ENCODE data around the gene NYAP2. TPM values are rescaled to one million over a fixed set of nuclear protein-coding genes. Genes with fewer than 3 reads are reported as not detected.

Gene NYAP2
- total RNA-seq, 4 donors from 2014 or later: 0.09 to 0.61 (median 0.18) TPM; not detected in 1

DNA sequence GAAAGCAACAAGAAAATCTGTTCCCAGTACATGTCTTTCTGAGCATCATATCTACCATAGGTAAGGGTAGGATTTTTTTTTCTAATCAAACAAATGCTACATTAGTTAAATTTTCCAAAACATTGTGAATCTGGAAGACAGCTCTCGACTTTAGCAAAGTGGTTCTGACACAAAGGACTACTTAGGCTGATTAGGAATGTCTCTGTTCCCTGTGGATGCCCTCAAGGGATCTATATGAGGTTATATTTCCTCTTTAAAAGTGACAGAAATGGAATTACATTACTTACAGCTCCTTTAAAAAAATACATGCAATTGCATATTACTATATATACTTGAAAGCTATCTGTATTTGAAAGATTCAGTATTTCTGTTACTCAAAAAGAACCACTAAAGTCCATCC lies 15.4 kb downstream of the NYAP2 start:
- no peak overlapping the region for H3K4me3 ChIP-seq
- TF ChIP-seq POLR2A (IDR thresholded peaks at IDR 0.05): no peak
- TF ChIP-seq, protein P1, sequence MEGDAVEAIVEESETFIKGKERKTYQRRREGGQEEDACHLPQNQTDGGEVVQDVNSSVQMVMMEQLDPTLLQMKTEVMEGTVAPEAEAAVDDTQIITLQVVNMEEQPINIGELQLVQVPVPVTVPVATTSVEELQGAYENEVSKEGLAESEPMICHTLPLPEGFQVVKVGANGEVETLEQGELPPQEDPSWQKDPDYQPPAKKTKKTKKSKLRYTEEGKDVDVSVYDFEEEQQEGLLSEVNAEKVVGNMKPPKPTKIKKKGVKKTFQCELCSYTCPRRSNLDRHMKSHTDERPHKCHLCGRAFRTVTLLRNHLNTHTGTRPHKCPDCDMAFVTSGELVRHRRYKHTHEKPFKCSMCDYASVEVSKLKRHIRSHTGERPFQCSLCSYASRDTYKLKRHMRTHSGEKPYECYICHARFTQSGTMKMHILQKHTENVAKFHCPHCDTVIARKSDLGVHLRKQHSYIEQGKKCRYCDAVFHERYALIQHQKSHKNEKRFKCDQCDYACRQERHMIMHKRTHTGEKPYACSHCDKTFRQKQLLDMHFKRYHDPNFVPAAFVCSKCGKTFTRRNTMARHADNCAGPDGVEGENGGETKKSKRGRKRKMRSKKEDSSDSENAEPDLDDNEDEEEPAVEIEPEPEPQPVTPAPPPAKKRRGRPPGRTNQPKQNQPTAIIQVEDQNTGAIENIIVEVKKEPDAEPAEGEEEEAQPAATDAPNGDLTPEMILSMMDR (IDR thresholded peaks at IDR 0.05): no peak
- no peaks in the 10 kb centered on the region for H3K9me3 ChIP-seq
- H3K4me1 ChIP-seq: no peaks in the 10 kb centered on the region
- 46 to 52% methylated on average over 1 of the region's 1 CpG for WGBS, 2 donors
- intact Hi-C loops (cut with DNase I): no loop called here
- no peak overlapping the region for H3K27ac ChIP-seq
- H3K36me3 ChIP-seq: no peaks in the 10 kb centered on the region
- H3K27me3 ChIP-seq: no peaks in the 10 kb centered on the region
- no peak for DNase-seq

DNA sequence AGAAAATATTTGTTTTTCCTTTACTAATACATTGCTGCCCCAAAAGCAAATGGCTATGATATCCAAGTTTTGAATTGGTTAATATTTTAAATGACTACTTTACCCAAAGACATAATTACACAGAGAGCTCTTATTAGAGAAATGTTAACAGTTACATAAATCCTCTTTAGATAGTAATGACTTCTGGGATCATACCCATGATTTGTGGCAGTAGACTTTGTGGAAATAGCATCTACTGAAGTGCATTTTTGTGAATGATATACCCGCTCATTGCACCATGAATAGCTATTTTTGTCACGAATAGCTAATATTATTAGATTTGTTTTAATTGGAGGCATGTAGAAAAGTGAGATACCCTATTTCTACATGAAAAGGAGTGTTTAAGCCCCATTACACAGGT lies 15.8 kb downstream of the NYAP2 start:
- intact Hi-C loops (cut with DNase I): no loop called here
- no peak for TF ChIP-seq POLR2A (IDR thresholded peaks at IDR 0.05)
- TF ChIP-seq, protein P1 (IDR thresholded peaks at IDR 0.05): no peak
- Histone ChIP-seq H3K9me3 (no peaks in the 10 kb centered on the region), H3K4me3 (no peak overlapping the region), H3K4me1 (no peaks in the 10 kb centered on the region), H3K27me3 (no peaks in the 10 kb centered on the region), H3K27ac (no peak overlapping the region), H3K36me3 (no peaks in the 10 kb centered on the region)
- no peak for DNase-seq
- WGBS, 2 donors: 87 to 88% methylated on average over 2 of the region's 2 CpGs

DNA sequence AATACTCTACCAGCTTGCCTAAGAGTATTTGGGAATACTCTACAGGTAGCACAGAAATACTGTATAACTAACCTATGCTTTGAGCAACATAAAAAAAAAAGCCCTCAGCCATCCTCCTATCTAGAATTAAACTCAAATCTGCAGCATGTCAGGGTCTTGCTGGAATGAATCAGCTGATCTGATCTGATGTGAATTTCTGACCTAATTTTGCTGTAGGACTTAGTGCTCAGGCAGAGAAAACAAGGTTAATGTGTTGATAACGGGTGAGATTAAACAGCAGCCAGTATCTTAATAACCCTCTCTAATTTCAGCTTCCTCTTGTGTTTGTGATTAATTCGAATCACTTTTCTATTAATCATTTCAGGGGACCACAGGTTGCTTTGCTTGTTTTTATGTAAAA lies 16.3 kb downstream of the NYAP2 start:
- no peak overlapping the region for H3K4me3 ChIP-seq
- 66 to 72% methylated on average over 2 of the region's 2 CpGs for WGBS, 2 donors
- TF ChIP-seq, protein P1 (IDR thresholded peaks at IDR 0.05): no peak
- no peak for TF ChIP-seq POLR2A (IDR thresholded peaks at IDR 0.05)
- no peaks in the 10 kb centered on the region for H3K9me3 ChIP-seq
- H3K36me3 ChIP-seq: no peaks in the 10 kb centered on the region
- no peaks in the 10 kb centered on the region for H3K27me3 ChIP-seq
- no peak for DNase-seq
- no peak overlapping the region for H3K27ac ChIP-seq
- no peaks in the 10 kb centered on the region for H3K4me1 ChIP-seq
- intact Hi-C loops (cut with DNase I): no loop called here

DNA sequence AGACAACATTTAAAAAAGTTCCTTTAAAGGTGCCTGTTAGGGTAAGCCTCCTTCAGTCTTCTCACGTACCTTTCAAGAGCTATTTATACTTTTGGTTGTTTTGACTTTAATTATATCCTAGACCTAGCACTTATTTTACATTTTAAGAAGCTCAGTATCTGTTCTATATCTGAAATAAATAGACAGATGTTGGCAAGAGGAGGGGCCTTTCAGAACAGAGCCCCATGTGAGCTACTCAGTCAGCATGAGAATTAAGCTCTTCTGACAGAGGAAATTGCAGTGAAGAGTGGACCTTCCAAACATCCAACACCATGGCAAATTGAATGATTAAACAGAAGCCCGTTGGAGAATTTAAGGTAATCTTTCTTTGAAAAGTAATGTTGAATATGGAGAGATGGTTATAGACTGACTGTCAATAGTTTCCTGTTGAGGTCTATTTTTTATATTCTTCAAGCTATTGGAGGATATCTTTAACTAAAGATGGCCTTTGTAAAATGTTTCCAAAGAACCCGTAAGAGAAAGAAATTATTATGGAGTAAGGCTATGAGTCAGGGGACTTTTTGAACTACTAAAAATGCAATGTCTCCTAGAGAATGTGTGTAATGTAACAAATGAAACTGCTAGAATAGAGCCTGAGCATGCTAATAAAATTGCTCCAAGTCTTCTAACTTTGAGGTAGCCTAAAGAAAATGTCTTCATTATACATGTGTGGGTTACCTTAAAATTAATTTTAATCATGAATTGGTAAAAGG lies 17.3 kb downstream of the NYAP2 start:
- no peaks in the 10 kb centered on the region for H3K36me3 ChIP-seq
- no peak overlapping the region for H3K27ac ChIP-seq
- no peak for DNase-seq
- TF ChIP-seq POLR2A (IDR thresholded peaks at IDR 0.05): no peak
- TF ChIP-seq, protein P1 (IDR thresholded peaks at IDR 0.05): no peak
- intact Hi-C loops (cut with DNase I): no loop called here
- H3K4me1 ChIP-seq: no peaks in the 10 kb centered on the region
- no peak overlapping the region for H3K4me3 ChIP-seq
- no peaks in the 10 kb centered on the region for H3K9me3 ChIP-seq
- H3K27me3 ChIP-seq: no peaks in the 10 kb centered on the region
- 64 to 68% methylated on average over 3 of the region's 3 CpGs for WGBS, 2 donors

DNA sequence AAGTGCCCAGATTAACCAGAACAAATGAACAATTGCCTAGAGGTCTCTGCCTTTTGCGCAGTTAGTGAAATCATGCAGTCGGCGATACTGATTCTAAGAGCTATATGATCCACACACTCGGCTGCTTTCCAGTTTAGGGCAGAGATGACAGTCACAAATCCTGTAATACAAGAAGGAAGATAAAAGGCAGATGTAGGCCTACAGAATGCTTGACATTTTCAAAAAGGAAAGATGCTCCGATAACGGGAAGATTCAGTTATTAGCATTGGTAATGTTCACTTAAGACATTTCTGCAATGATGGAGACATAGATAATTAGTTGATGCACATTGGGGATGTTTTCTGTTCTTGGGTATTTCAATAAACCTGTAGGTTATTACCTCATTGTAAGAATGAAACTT lies 19.5 kb downstream of the NYAP2 start:
- intact Hi-C loops (cut with DNase I): no loop called here
- TF ChIP-seq POLR2A (IDR thresholded peaks at IDR 0.05): no peak
- TF ChIP-seq, protein P1 (IDR thresholded peaks at IDR 0.05): no peak
- Histone ChIP-seq H3K27me3 (no peaks in the 10 kb centered on the region), H3K27ac (no peak overlapping the region), H3K4me3 (no peak overlapping the region), H3K36me3 (no peaks in the 10 kb centered on the region), H3K4me1 (no peaks in the 10 kb centered on the region), H3K9me3 (no peaks in the 10 kb centered on the region)
- no peak for DNase-seq
- WGBS, 2 donors: 89 to 93% methylated on average over 6 of the region's 6 CpGs
